OCI-LY1 (cell line): ENCODE measurements around the gene MCC.

Source experiments
- H2AFZ ChIP-seq: fragments of 200-600 bp; sonication (generic), shearing (Covaris generic); 2 replicates; pipeline ENCODE4 v1.6.0; 2014; ENCODE audit warnings: antibody characterized with exemption, mild to moderate bottlenecking, low read length
- H3F3A ChIP-seq: fragments of 200-600 bp; sonication (generic), shearing (Covaris generic); 2 replicates; pipeline ENCODE4 v1.6.0; 2014; ENCODE audit warnings: mild to moderate bottlenecking, antibody characterized with exemption, low read length, moderate library complexity; ENCODE audit not compliant: insufficient read depth
- H3K27ac ChIP-seq: fragments of 200-600 bp; sonication (generic); 2 replicates; pipeline ENCODE4 v1.5.1; 2014; ENCODE audit warnings: low read length, mixed run types, mild to moderate bottlenecking, low read depth; ENCODE audit not compliant: poor library complexity, severe bottlenecking
- H3K27me3 ChIP-seq: fragments of 200-600 bp; sonication (generic); 2 replicates; pipeline ENCODE4 v1.6.0; 2014; ENCODE audit warnings: antibody characterized with exemption, mild to moderate bottlenecking, low read length, moderate library complexity; ENCODE audit not compliant: insufficient read depth
- H3K36me3 ChIP-seq: fragments of 200-600 bp; sonication (generic); 2 replicates; pipeline ENCODE4 v1.6.1; 2014; ENCODE audit warnings: mild to moderate bottlenecking, antibody characterized with exemption, low read length, moderate library complexity, mixed read lengths; ENCODE audit not compliant: insufficient read depth
- H3K4me1 ChIP-seq: fragments of 200-600 bp; sonication (generic); 2 replicates; pipeline ENCODE4 v1.5.1; 2014; ENCODE audit warnings: mild to moderate bottlenecking, low read length, moderate library complexity; ENCODE audit not compliant: insufficient read depth, severe bottlenecking
- H3K4me2 ChIP-seq: fragments of 200-600 bp; sonication (generic), shearing (Covaris generic); 2 replicates; pipeline ENCODE4 v1.6.1; 2014; ENCODE audit warnings: low read length
- H3K4me3 ChIP-seq: fragments of 200-600 bp; sonication (generic); 2 replicates; pipeline ENCODE4 v1.5.1; 2014; ENCODE audit warnings: low read length, low read depth, mild to moderate bottlenecking, mixed read lengths; ENCODE audit not compliant: poor library complexity, severe bottlenecking
- H3K79me2 ChIP-seq: fragments of 200-600 bp; shearing (Covaris generic); 2 replicates; pipeline ENCODE4 v1.6.1; 2016; ENCODE audit warnings: mixed run types, low read length, mixed read lengths; ENCODE audit not compliant: insufficient read depth
- H3K9ac ChIP-seq: fragments of 200-600 bp; sonication (generic), shearing (Covaris generic); 2 replicates; pipeline ENCODE4 v1.6.1; 2014; ENCODE audit warnings: mild to moderate bottlenecking, low read length, mixed read lengths
- H3K9me2 ChIP-seq: fragments of 200-600 bp; sonication (generic), shearing (Covaris generic); 2 replicates; pipeline ENCODE4 v1.6.1; 2014; ENCODE audit warnings: low read depth, mild to moderate bottlenecking, low read length, mixed read lengths
- H3K9me3 ChIP-seq: fragments of 200-600 bp; shearing (Covaris generic); 2 replicates; pipeline ENCODE4 v1.6.1; 2014; ENCODE audit warnings: low read length, mixed read lengths
- H4K20me1 ChIP-seq: fragments of 200-600 bp; sonication (generic), shearing (Covaris generic); 2 replicates; pipeline ENCODE4 v1.6.0; 2016; ENCODE audit warnings: mild to moderate bottlenecking, low read length; ENCODE audit not compliant: insufficient read depth
- CTCF ChIP-seq: fragments of 200-600 bp; sonication (generic), shearing (Covaris generic); IDR thresholded peaks from 2 replicates; pipeline ENCODE4 v1.5.1; 2017; ENCODE audit warnings: mild to moderate bottlenecking, antibody characterized with exemption, low read length, moderate library complexity, mixed read lengths
- EZH2 ChIP-seq: fragments of 200-600 bp; sonication (generic), shearing (Covaris generic); IDR thresholded peaks from 2 replicates; pipeline ENCODE4 v1.8.0; 2017; ENCODE audit warnings: borderline replicate concordance, mixed run types, mild to moderate bottlenecking, antibody characterized with exemption, low read length, moderate library complexity, mixed read lengths

The MCC gene

DNA sequence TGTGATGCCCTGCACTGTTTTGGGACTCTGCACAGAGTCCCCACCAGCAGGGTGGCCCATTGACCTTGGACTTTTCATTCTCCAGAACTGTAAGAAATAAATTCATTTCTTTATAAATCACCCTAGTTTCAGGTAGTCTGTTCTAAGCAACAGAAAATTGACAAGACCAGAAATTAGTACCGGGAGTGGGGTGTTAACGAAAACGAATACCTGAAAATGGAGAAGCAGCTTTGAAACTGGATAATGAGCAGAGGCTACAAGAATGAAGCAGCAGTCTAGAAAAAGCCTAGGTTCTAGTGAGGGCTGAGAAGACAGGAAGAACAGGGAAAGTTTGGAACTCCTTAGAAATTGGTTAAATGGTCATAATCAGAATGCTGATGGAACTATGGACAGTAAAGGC is 2.1 kb upstream of the MCC start:
- Histone ChIP-seq H2AFZ (no peak overlapping the region), H3K4me2 (no peak overlapping the region), H3K9ac (no peak overlapping the region), H3K4me1 (no peaks in the 10 kb centered on the region), H3K9me2 (no peaks in the 10 kb centered on the region), H3K27ac (no peak overlapping the region), H3K4me3 (no peak overlapping the region), H3K27me3 (no peaks in the 10 kb centered on the region), H4K20me1 (no peaks in the 10 kb centered on the region), H3F3A (no peaks in the 10 kb centered on the region), H3K36me3 (no peaks in the 10 kb centered on the region), H3K9me3 (peaks cover 7% of the 10 kb centered on the region; the same call in 1 of the 2 replicates), H3K79me2 (no peaks in the 10 kb centered on the region)
- TF ChIP-seq EZH2 (no peak), CTCF (no peak)

DNA sequence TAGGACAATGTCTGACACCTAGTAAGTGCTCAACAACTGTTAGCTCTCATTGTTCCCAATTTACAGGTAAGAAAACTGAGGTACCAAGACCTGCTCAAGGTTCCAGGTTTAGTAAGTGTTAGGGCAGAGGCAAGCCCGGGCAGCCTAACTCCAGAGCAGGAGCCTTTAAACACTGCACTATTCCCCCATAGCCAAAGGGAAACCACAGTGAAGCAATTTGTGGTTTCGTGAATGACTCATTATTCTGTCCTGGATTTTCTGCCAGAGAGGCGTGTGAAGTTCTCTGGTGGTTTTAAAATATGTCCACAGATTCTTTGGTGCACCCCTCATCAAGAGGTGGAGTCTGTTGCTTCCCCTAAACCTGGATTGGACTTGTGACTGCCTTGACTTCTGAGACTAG is 1.0 kb upstream of the MCC start:
- Histone ChIP-seq H3K4me2 (no peak overlapping the region), H3K9me3 (peaks cover 7% of the 10 kb centered on the region; the same call in 1 of the 2 replicates), H3K4me3 (no peak overlapping the region), H3K4me1 (no peaks in the 10 kb centered on the region), H3K9ac (no peak overlapping the region), H3K27ac (no peak overlapping the region), H3K79me2 (no peaks in the 10 kb centered on the region), H3K9me2 (no peaks in the 10 kb centered on the region), H3F3A (no peaks in the 10 kb centered on the region), H3K27me3 (no peaks in the 10 kb centered on the region), H2AFZ (no peak overlapping the region), H4K20me1 (no peaks in the 10 kb centered on the region), H3K36me3 (no peaks in the 10 kb centered on the region)
- TF ChIP-seq EZH2 (no peak), CTCF (no peak)

DNA sequence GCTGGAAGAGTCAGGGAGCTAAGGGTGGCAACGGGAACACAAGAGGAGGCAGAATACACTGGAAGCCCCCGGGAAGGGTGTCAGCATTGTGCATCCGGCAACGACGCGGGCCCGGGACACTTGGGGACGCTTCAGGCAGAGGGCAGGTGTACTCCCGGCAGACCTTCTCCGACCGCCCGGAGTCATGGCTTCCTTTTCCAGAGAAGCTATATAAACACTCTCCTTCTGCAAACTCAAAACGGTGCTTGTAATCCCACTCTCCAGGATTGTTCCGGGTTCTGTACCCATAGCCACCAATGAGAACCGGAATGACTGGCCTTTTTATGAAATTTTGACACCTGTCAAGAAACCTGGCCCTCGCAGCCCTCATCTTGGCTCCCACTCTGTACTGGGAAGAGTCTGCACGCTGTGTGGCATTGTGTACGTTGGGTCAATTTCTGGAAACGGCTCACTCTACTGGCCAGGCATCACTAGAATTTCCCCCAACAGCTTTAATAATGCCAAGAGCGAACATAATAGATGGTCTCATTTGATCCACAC is 462 bp upstream of the MCC start:
- no peaks in the 10 kb centered on the region for H3K36me3 ChIP-seq
- no peaks in the 10 kb centered on the region for H3K27me3 ChIP-seq
- no peaks in the 10 kb centered on the region for H4K20me1 ChIP-seq
- TF ChIP-seq CTCF (no peak), EZH2 (no peak)
- peaks cover 7% of the 10 kb centered on the region; the same call in 1 of the 2 replicates for H3K9me3 ChIP-seq
- no peak overlapping the region for H3K4me3 ChIP-seq
- no peak overlapping the region for H2AFZ ChIP-seq
- H3K4me2 ChIP-seq, result no peak overlapping the region
- no peaks in the 10 kb centered on the region for H3K79me2 ChIP-seq
- no peak overlapping the region for H3K27ac ChIP-seq
- H3F3A ChIP-seq, result no peaks in the 10 kb centered on the region
- no peaks in the 10 kb centered on the region for H3K9me2 ChIP-seq
- no peak overlapping the region for H3K9ac ChIP-seq
- no peaks in the 10 kb centered on the region for H3K4me1 ChIP-seq
